BLaER1 treated with 17β-estradiol and CSF1 and Interleukin-3, amounts not matched to agents 10 nM and 100 nM (cell line): ENCODE data around the gene TUBB8.
"Not testable (repeated sequence)": the region's sequence is repeated elsewhere in the genome, so short reads cannot be mapped to it uniquely, and the experiment has no call there.

Experiments used
- H3K27ac ChIP-seq, 11 experiments: shearing (Covaris generic); formaldehyde crosslinking; 2 replicates each; pipeline ENCODE4 v1.8.1; 2022
- H3K27me3 ChIP-seq, 11 experiments: shearing (Covaris generic); formaldehyde crosslinking; 2 replicates each; pipeline ENCODE4 v1.8.1; 2022
- H3K36me3 ChIP-seq, 11 experiments: shearing (Covaris generic); formaldehyde crosslinking; 2 replicates each; pipeline ENCODE4 v1.8.1; 2022
- H3K4me1 ChIP-seq, 10 experiments: shearing (Covaris generic); formaldehyde crosslinking; 2 replicates each; pipeline ENCODE4 v1.8.1; 2022
- H3K4me2 ChIP-seq, 11 experiments: shearing (Covaris generic); formaldehyde crosslinking; 2 replicates each; pipeline ENCODE4 v1.8.1; 2022
- H3K4me3 ChIP-seq, 10 experiments: shearing (Covaris generic); formaldehyde crosslinking; 2 replicates each; pipeline ENCODE4 v1.8.1; 2022
- H3K9ac ChIP-seq, 11 experiments: shearing (Covaris generic); formaldehyde crosslinking; 2 replicates each; pipeline ENCODE4 v1.8.1; 2022
- H3K9me3 ChIP-seq, 11 experiments: shearing (Covaris generic); formaldehyde crosslinking; replicated peaks in 1 of 11; 2 replicates each; pipeline ENCODE4 v1.8.1; 2022
- H4K20me1 ChIP-seq, 11 experiments: shearing (Covaris generic); formaldehyde crosslinking; 2 replicates each; pipeline ENCODE4 v1.8.1; 2022
- Cebpa-rat ChIP-seq, 11 experiments: shearing (Covaris generic); IDR thresholded peaks; 2 replicates each; pipeline ENCODE4 v1.8.1; 2022

The TUBB8 gene

DNA sequence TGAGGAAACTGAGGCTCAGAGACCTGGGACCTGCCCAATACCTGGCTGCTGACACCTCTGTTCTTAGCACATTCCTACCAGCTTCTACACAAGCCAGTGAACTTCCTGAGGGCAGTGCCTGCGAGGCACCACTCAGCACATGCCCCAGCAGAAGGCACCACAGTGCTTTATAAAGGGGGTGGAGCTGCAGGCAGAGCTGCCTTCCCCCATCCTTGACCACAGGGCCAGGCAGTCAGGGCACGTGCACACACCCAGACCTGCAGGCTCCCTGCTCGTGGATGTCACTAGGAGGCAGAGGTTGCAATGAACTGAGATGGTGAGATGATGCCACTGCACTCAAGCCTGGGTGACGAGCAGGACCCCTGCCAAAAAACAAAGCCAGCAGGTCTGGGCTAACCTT, 39.2 kb upstream of the TUBB8 start:
- H3K9ac ChIP-seq, result no peak overlapping the region
- no peak for TF ChIP-seq Cebpa-rat (IDR thresholded peaks at IDR 0.05)
- H3K4me2 ChIP-seq, result no peak overlapping the region
- no peaks in the 10 kb centered on the region for H3K36me3 ChIP-seq
- no peaks in the 10 kb centered on the region for H4K20me1 ChIP-seq
- no peak overlapping the region for H3K4me3 ChIP-seq
- H3K4me1 ChIP-seq, result 0 out of 20 replicates have a peak, but pooled peaks cover 0 to 8% (median 0%) of the 10 kb centered on the region in 10 experiments
- H3K27ac ChIP-seq, result no peak overlapping the region
- H3K27me3 ChIP-seq, result no peaks in the 10 kb centered on the region
- H3K9me3 ChIP-seq, result peaks cover 0 to 12% (median 0%) of the 10 kb centered on the region in 11 experiments; a peak in 3 of 22 replicates

DNA sequence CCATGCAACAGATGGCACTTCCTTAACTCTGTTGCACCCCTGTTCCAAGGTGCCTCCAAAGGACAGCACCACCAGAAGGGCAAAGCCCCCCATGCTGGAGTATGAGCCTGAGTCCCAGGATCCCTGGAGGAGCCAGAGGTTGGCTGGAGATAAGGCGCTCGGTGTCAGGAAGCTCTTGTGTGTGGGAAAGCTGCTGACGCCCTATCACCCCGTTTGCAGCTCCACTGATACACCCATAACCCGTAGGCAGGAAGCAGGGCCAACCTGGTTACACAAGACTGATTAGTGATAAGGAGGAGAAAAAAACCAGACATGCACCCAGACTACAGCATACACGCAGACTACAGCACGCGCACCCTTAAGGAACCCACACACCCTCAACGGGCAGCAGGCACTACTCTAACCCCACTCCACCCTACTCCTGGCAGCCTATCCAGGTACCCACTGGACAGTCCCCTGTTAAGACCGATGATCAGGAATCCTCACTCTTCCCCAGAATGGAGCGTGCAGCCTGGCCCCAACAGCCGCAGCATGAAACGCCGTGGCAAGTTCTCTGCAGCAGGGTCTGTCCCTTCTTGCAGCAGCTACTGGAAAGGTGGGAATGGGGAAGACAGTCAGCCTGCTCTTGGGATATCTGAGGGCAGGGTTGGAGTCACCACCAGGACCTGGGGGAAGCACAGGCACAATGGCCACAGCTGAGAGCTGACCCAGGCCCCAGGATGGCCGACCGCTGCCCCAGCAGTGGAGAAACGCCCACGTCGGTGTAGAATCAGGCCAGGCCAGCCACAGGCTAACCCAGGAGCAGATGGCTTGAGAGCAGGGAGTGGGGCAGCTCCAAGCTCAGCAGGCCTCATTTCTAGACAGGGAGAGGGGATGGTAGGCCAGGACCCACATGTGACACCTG, 38.3 kb upstream of the TUBB8 start:
- no peaks in the 10 kb centered on the region for H3K36me3 ChIP-seq
- H3K4me2 ChIP-seq, result no peak overlapping the region
- no peak overlapping the region for H3K27ac ChIP-seq
- 0 out of 20 replicates have a peak, but pooled peaks cover 0 to 5% (median 0%) of the 10 kb centered on the region in 10 experiments for H3K4me1 ChIP-seq
- no peaks in the 10 kb centered on the region for H3K27me3 ChIP-seq
- no peak overlapping the region for H3K4me3 ChIP-seq
- no peak for TF ChIP-seq Cebpa-rat (IDR thresholded peaks at IDR 0.05)
- H3K9ac ChIP-seq, result no peak overlapping the region
- H3K9me3 ChIP-seq, result peaks cover 0 to 12% (median 0%) of the 10 kb centered on the region in 11 experiments; a peak in 3 of 22 replicates
- no peaks in the 10 kb centered on the region for H4K20me1 ChIP-seq

DNA sequence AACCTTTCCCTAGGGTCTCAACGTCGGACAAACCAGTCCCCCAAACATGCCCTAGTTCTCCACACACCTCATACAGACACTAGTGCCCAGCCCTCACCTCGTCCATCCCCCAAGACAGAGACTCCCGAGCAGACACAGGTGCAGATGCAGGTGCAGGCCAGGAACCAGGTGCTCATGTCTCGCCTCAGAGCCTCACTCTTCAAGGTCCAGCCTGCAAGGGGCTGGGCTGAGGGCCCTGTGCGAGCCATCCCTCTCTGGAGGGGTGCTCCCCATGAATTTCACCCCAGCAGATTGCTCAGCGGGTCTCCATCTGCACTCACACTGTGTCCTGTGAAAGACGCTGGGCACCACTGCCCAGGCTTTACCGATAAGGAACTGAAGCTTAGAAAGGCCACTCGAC, 36.9 kb upstream of the TUBB8 start:
- no peak for TF ChIP-seq Cebpa-rat (IDR thresholded peaks at IDR 0.05)
- Histone ChIP-seq H4K20me1 (no peaks in the 10 kb centered on the region), H3K9me3 (no peaks in the 10 kb centered on the region), H3K9ac (no peak overlapping the region), H3K36me3 (no peaks in the 10 kb centered on the region), H3K4me2 (no peak overlapping the region), H3K27me3 (no peaks in the 10 kb centered on the region), H3K4me3 (no peak overlapping the region), H3K4me1 (0 out of 20 replicates have a peak, but pooled peaks cover 0 to 4% (median 0%) of the 10 kb centered on the region in 10 experiments), H3K27ac (no peak overlapping the region)

DNA sequence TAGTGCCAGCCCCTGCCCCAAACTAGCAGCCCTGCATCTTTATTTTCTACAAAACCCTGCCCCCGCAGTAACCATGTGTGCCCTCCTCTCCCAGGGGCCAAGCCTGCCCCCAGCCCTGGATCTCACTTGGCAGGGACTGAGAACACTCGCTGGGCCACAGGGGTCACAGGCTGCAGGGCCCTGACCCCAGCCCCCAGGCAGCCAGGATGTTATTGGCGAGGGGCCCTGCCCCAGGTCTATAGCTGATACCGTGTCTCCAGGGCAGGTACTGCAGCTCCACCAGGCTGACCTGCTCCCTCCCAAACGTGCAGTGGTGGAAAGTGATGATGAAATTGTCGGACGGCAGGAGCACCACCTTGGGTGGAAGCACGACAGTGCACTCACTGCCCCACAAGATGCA, 35.9 kb upstream of the TUBB8 start:
- no peaks in the 10 kb centered on the region for H4K20me1 ChIP-seq
- no peak overlapping the region for H3K4me3 ChIP-seq
- H3K9ac ChIP-seq, result no peak overlapping the region
- H3K4me2 ChIP-seq, result no peak overlapping the region
- no peaks in the 10 kb centered on the region for H3K36me3 ChIP-seq
- no peaks in the 10 kb centered on the region for H3K27me3 ChIP-seq
- no peak overlapping the region for H3K27ac ChIP-seq
- H3K9me3 ChIP-seq, result no peaks in the 10 kb centered on the region
- H3K4me1 ChIP-seq, result 0 out of 20 replicates have a peak, but pooled peaks cover 0 to 4% (median 0%) of the 10 kb centered on the region in 10 experiments
- no peak for TF ChIP-seq Cebpa-rat (IDR thresholded peaks at IDR 0.05)

DNA sequence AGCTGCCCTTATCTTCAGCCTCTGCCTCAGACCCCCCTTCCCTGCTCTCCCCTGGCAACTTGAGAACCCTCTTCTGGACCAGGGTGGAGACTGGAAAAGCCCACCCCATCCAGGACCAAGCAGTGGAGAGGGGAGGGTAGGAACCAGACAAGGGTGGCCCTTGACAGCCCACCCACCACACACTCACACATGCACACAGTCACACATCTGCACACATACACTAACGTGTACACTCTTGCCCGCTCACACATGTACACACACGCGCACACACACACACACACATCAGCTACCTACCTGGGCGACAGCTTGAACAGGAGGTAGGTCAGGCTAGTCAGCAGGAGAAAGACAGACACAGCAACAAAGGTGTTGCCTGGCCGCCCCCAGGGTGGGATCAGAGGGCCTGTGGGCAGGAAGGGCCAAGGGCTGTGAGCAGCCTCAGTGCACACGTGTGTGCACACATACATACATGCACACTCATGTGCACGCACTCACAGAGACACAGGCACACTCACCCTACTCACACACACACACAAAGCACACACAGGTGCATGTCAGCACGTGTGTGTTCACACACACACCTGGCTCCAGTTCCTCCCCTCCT, 34.9 kb upstream of the TUBB8 start:
- no peak for TF ChIP-seq Cebpa-rat (IDR thresholded peaks at IDR 0.05)

DNA sequence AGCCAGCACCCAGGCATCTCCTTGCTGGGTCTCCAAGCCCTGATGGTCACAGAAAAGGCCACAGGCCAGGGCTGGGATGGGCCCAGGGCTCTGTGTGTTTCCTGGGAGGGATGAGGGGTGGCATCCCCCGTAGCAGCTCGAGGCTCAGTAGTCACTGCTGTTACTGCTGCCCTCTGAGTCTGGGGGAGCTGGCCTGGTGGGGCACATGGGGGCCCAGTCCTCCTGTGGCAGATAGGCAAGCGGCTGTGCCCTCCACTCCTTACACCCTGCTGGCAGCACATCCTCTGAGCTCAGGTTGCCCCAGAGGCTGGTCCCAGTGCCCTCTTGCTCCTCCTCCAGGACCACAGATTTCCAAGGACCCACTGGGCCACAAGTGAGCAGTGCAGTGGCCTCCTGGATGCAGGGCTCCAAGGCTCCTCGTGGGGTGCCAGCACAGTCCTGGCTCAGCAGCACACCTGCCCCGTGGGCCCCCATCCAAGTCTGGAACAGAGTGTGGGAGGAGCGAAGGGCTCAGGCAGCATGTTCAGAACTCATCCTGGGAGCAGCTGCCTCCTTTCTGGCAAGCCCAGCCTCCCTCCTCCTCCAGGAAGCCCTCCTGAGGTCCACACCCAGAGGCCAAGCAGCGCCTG, 31.5 kb upstream of the TUBB8 start:
- H3K4me3 ChIP-seq, result no peak overlapping the region
- H3K27me3 ChIP-seq, result peaks cover 0 to 8% (median 0%) of the 10 kb centered on the region in 11 experiments; a peak in 2 of 22 replicates
- no peaks in the 10 kb centered on the region for H3K9me3 ChIP-seq
- H3K36me3 ChIP-seq, result no peaks in the 10 kb centered on the region
- no peak overlapping the region for H3K4me2 ChIP-seq
- TF ChIP-seq Cebpa-rat (IDR thresholded peaks at IDR 0.05), result no peak
- peaks cover 0 to 13% (median 8%) of the 10 kb centered on the region in 10 experiments; a peak in 13 of 20 replicates for H3K4me1 ChIP-seq
- no peak overlapping the region for H3K27ac ChIP-seq
- no peak overlapping the region for H3K9ac ChIP-seq
- H4K20me1 ChIP-seq, result no peaks in the 10 kb centered on the region

More for the DNA sequence above, 34.9 kb upstream of the TUBB8 start:
- no peaks in the 10 kb centered on the region for H3K27me3 ChIP-seq
- no peaks in the 10 kb centered on the region for H4K20me1 ChIP-seq
- no peak overlapping the region for H3K4me2 ChIP-seq
- 0 out of 20 replicates have a peak, but pooled peaks cover 0 to 4% (median 0%) of the 10 kb centered on the region in 10 experiments for H3K4me1 ChIP-seq
- H3K4me3 ChIP-seq, result no peak overlapping the region
- H3K9me3 ChIP-seq, result no peaks in the 10 kb centered on the region
- no peak overlapping the region for H3K27ac ChIP-seq
- H3K36me3 ChIP-seq, result no peaks in the 10 kb centered on the region
- no peak overlapping the region for H3K9ac ChIP-seq

DNA sequence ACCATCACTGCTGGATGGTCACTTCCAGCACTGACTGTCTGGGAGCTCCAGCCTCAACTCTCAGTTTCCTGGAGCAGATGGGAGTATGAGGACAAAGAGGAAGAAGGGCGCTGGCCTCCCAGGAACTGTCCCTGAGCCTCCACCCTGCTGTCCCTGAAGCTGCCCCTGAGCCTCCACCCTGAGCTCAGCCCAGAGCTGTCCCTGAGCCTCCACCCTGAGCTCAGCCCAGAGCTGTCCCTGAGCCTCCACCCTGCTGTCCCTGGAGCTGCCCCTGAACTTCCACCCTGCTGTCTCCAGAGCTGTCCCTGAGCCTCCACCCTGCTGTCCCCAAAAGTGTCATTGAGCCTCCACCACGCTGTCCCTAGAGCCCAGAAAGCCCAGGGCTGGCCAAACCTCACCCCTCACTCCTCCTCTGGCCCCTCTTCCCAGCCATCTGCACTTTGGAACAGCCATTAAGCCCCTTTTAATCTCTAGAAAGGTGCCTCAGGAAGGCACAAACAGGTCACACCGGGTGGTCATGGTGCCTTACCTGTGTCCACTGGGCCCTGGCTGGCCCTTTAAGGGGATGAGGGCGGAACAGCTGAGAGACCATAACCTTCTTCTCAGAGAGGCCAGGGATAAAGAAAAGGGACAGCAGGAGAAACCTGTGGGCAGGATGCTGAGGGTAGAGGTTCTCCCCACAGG, 30.6 kb upstream of the TUBB8 start:
- Histone ChIP-seq H3K27ac (no peak overlapping the region), H4K20me1 (no peaks in the 10 kb centered on the region), H3K4me2 (no peak overlapping the region), H3K9me3 (no peaks in the 10 kb centered on the region), H3K4me3 (no peak overlapping the region), H3K27me3 (peaks cover 0 to 9% (median 0%) of the 10 kb centered on the region in 11 experiments; a peak in 2 of 22 replicates), H3K36me3 (no peaks in the 10 kb centered on the region), H3K9ac (no peak overlapping the region), H3K4me1 (peaks cover 0 to 13% (median 8%) of the 10 kb centered on the region in 10 experiments; a peak in 13 of 20 replicates)
- TF ChIP-seq Cebpa-rat (IDR thresholded peaks at IDR 0.05), result no peak

DNA sequence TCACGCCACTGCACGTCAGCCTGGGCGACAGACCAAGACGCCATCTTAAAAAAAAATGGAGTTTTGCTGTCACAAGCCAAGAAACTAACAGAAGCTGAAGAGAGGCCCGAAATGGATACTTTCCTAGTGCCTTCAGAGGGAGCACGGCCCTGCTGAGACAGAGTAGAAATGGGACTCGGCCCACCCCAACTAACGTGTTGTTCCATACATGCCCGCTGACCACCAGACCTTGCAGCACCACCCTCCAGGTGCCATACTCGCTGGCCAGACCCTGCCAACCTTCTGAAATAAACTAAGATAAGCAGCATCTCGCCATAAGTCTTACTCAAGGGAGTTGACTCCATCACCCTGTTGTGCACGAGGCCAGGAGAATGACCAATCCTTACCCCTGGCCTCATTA, 29.5 kb upstream of the TUBB8 start:
- no peak for TF ChIP-seq Cebpa-rat (IDR thresholded peaks at IDR 0.05)
- Histone ChIP-seq H4K20me1 (no peaks in the 10 kb centered on the region), H3K27me3 (peaks cover 0 to 15% (median 5%) of the 10 kb centered on the region in 11 experiments; a peak in 8 of 22 replicates), H3K4me2 (no peak overlapping the region), H3K4me1 (peaks cover 0 to 13% (median 8%) of the 10 kb centered on the region in 10 experiments; a peak in 13 of 20 replicates), H3K9me3 (no peaks in the 10 kb centered on the region), H3K9ac (no peak overlapping the region), H3K4me3 (no peak overlapping the region), H3K27ac (no peak overlapping the region), H3K36me3 (no peaks in the 10 kb centered on the region)

DNA sequence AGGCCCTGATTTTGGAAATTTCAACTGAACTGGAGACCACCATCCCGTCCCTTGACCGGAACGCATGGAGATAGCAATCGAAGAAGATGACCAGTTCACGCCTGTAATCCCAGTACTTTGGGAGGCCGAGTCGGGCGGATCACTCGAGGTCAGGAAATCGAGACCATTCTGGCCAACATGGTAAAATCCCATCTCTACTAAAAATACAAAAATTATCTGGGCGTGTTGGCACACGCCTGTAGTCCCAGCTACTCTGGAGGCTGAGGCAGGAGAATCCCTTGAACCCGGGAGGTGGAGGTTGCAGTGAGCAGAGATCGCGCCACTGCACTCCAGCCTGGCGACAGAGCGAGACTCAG, 25.1 kb upstream of the TUBB8 start:
- H3K36me3 ChIP-seq, H4K20me1 ChIP-seq, H3K4me1 ChIP-seq, H3K27ac ChIP-seq, H3K9me3 ChIP-seq: not testable (repeated sequence)
- peak overlapping the region; percentile 51 to 68 (median 59); a peak in 17 of 20 replicates for H3K4me3 ChIP-seq
- H3K27me3 ChIP-seq, result peaks cover 0 to 15% (median 5%) of the 10 kb centered on the region in 11 experiments; a peak in 8 of 22 replicates
- H3K9ac ChIP-seq, result peak overlapping the region in 5 of 11 experiments; percentile 19 to 59 (median 39); a peak in 3 of 22 replicates
- peak overlapping the region in 9 of 11 experiments; percentile 61 to 81 (median 66); a peak in 17 of 22 replicates for H3K4me2 ChIP-seq

DNA sequence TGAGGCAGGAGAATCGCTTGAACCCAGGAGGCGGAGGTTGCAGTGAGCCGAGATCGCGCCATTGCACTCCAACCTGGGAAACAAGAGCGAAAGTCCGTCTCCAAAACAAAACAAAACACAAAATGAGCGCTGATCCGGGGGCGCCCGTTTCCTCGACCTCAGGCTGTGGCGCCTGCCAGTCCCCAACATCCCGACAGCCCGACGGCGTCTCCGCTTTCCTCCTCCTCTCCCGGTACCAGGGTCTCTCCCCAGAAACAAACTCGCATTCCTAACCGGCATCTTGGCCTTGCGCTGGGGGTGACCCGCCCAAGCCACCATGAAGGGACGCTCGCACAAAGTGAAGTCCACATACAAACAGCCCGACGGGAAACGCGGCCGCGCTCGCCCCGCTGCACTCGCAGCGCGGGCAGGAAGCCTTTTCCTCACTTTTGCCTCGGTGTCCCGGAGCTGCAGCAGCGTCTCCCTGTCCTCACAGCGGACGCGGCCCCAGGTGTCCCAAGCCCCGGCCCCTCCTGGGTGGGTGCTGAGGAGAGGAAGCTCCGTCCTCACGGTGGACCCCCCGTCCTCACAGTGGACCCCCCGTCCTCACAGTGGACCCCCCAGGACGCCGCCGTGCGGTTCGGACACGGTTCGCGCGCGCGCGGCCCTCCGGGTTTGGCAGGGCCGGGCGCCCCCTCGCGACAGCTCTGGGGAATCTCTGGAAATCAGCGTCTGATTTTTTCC, 24.6 kb upstream of the TUBB8 start:
- H3K9ac ChIP-seq, result peak overlapping the region in 9 of 11 experiments; percentile 19 to 59 (median 39); a peak in 9 of 22 replicates
- H3K27ac ChIP-seq, H3K4me1 ChIP-seq: not testable (repeated sequence)

DNA sequence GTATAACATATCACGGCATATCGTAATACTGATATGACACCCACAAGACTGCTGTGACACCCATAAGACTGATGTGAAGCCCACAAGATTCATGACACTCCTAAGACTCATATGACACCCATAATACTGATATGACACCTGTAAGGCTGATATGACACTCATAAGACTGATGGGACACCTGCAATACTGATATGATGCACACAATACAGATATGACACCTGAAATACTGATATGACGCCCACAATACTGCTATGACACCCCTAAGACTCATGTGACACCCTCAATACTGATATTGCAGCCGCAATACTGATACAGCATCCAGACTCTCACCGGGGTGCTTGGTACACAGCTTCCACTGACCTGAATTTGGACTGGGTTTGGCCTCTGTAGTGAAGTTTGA, 19.1 kb upstream of the TUBB8 start:
- H3K27ac ChIP-seq, H4K20me1 ChIP-seq, H3K4me3 ChIP-seq, H3K4me1 ChIP-seq, H3K36me3 ChIP-seq, H3K9ac ChIP-seq, H3K27me3 ChIP-seq, H3K9me3 ChIP-seq, H3K4me2 ChIP-seq: not testable (repeated sequence)

More for the DNA sequence above, 24.6 kb upstream of the TUBB8 start:
- H3K36me3 ChIP-seq, H4K20me1 ChIP-seq, H3K9me3 ChIP-seq: not testable (repeated sequence)
- H3K27me3 ChIP-seq, result peaks cover 0 to 15% (median 5%) of the 10 kb centered on the region in 11 experiments; a peak in 8 of 22 replicates
- H3K4me2 ChIP-seq, result peak overlapping the region; percentile 50 to 81 (median 64); a peak in 21 of 22 replicates
- peak overlapping the region; percentile 51 to 68 (median 59) for H3K4me3 ChIP-seq
